HG03354 (cell line): ENCODE results near the gene NDFIP1.
A peak's percentile ranks its signal among the peaks of the same experiment; 100 is the strongest.
"Not testable (repeated sequence)": the region's sequence is repeated elsewhere in the genome, so short reads cannot be mapped to it uniquely, and the experiment has no call there.

Experiments used
- ATAC-seq: cut with Tn5 transposase; IDR thresholded peaks from one replicate; pipeline ENCODE4 v1.9.1; 2021; ENCODE audit warnings: mild to moderate bottlenecking; ENCODE audit not compliant: unreplicated experiment, poor library complexity, severe bottlenecking

NDFIP1 gene

GRCh38 chr5:142088855-142089479, 19.6 kb upstream of the NDFIP1 start:
- ATAC-seq: not testable (repeated sequence)

GRCh38 chr5:142091012-142091411, 17.6 kb upstream of the NDFIP1 start:
- ATAC-seq: no peak

- no peak for ATAC-seq
Measured at GRCh38 chr5:142091922-142092321, 16.7 kb upstream of the NDFIP1 start.

- no peak for ATAC-seq
Measured at GRCh38 chr5:142095035-142095434, 13.5 kb upstream of the NDFIP1 start.

- ATAC-seq: no peak
Measured at GRCh38 chr5:142095651-142096330, 12.8 kb upstream of the NDFIP1 start.

- ATAC-seq: no peak
Measured at GRCh38 chr5:142096382-142096781, 12.2 kb upstream of the NDFIP1 start.

GRCh38 chr5:142097681-142098080, 10.9 kb upstream of the NDFIP1 start:
- ATAC-seq: no peak

GRCh38 chr5:142098275-142098674, 10.3 kb upstream of the NDFIP1 start:
- no peak for ATAC-seq

- no peak for ATAC-seq
Measured at GRCh38 chr5:142098931-142099330, 9.6 kb upstream of the NDFIP1 start.

GRCh38 chr5:142100307-142100706, 8.3 kb upstream of the NDFIP1 start:
- ATAC-seq: no peak

GRCh38 chr5:142102980-142103740, 5.4 kb upstream of the NDFIP1 start:
- ATAC-seq: no peak

GRCh38 chr5:142104491-142104890, 4.1 kb upstream of the NDFIP1 start:
- no peak for ATAC-seq

- no peak for ATAC-seq
Measured at GRCh38 chr5:142106061-142106460, 2.5 kb upstream of the NDFIP1 start.

- ATAC-seq: no peak
Measured at GRCh38 chr5:142107036-142107735, 1.4 kb upstream of the NDFIP1 start.

- ATAC-seq: no peak
Measured at GRCh38 chr5:142107736-142108431, 695 bp upstream of the NDFIP1 start.

GRCh38 chr5:142109331-142110045, 909 bp downstream of the NDFIP1 start:
- peak; percentile 7 for ATAC-seq

- ATAC-seq: no peak
Measured at GRCh38 chr5:142110046-142110531, 1.5 kb downstream of the NDFIP1 start.

GRCh38 chr5:142110988-142111687, 2.6 kb downstream of the NDFIP1 start:
- no peak for ATAC-seq
